ENCODE measurements around the gene AGPAT2.

Gene AGPAT2

DNA sequence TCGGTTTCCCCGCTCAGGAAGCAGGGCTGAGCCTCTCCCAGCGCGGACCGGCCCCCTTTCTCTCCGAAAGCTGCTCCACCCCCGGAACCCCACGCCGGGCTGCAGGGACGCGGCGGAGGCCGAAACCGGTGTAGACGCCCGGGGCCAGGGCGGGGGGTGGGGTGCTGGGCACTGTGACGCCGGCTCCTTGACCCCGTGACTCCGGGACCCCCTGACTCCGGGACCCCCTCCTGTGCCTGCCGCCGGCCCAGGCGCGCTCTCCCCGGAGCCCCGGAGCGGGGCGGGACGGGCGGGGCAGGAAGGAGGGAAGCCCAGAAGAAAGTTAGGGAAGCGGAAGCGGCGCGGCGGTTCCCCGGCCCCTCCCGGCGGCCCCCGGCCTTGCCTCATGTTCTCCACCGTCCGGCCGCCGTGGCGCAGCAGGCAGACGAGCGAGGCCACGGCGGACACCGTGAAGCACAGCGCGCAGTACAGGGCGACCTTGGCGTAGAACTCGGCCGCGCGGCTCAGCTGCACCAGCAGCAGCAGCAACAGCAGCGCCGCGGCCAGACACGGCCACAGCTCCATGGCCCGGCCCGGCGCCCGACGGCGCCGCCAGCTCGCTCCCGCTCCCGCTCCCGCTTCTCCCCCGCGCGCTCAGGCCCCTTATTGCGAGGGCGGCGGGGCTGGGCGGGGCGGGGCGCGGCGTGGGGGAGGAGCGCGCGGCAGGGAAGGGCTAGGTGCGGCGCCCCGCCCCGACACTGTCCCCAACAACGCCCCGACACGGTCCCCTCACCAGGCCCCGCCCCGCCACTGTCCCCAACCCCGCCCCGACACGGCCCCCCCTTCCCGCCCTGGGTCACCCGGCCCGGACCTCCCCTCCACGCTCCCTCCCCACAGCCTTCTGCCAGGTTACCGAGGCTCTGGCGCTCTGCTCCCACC, at the start of gene AGPAT2:
Gene AGPAT2, minus strand, starts transcription at position 664 of the 918 bp plus-strand sequence. Its CDS starts 100 bp downstream, at position 564.
- DNase-seq (ENCODE audit: low read depth), result peak; percentile 82

DNA sequence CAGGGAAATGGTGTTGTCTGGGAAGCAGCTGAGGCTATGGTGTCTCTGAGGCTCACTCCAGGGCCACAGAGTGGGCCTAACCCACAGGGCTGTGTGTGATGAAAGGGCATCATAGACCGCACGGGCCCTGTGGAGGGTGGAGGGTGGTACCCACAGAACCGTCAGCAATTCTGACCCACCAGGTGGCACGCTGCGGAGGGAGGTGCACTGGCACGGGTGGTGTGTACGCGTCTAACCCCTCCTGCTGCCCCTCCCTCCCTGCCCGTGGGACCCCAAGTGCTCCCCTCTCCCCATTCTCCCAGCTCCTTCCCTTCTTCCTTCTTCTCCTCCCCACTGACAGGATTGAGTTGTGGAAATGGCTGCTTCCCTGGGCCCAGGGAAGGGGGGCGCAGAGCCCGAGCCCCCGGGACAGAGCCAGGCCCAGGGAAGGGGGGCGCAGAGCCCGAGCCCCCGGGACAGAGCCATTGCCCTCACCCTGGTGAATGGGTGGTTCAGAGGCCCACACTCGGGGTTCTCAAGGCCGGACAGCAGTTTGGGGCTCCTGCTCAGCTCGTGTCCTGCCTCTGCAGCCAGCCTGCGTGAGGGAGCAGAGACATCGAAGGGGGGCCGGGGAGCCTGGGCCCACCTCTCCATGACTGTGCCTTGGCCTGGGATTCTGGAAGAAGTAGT, 48.7 kb upstream of the AGPAT2 start:
- no peak for TF ChIP-seq CTCF (IDR thresholded peaks at IDR 0.05; ENCODE audit: insufficient read depth, low read depth, low read length, missing control alignments)
- no peak overlapping the region for H3K4me3 ChIP-seq (ENCODE audit: low read depth, low read length)
- DNase-seq (ENCODE audit: low read depth), result no peak

More for the DNA sequence above, at the start of gene AGPAT2:
- peak within 1 kb of the TSS; percentile 89 for H3K4me3 ChIP-seq (ENCODE audit: low read depth, low read length)
- TF ChIP-seq CTCF (IDR thresholded peaks at IDR 0.05; ENCODE audit: insufficient read depth, low read depth, low read length, missing control alignments), result no peak

GRCh38 chr9:136734837-136735496, 47.7 kb upstream of the AGPAT2 start:
- no peak overlapping the region for H3K4me3 ChIP-seq (ENCODE audit: low read depth, low read length)
- no peak for DNase-seq (ENCODE audit: low read depth)
- TF ChIP-seq CTCF (IDR thresholded peaks at IDR 0.05; ENCODE audit: insufficient read depth, low read depth, low read length, missing control alignments), result no peak

DNA sequence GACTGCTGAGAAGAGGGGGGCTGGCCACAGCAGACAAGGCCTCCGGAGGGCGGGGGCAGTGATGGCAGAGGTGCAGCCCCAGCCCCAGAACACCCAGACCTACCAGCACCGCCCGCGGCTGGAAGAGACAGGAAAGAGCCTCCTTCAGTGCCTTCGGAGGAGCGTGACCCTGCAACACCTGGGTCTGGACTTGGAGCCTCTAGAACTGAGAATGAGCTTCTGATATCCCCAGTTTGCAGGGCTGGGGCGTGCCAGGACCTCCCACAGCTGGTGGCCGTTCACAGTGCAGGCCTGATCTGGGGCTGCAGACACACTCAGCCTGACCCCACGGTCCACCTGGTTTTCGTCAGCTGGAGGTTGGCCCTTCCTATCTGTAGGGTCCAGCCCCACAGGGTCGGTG, 46.4 kb upstream of the AGPAT2 start:
- no peak for TF ChIP-seq CTCF (IDR thresholded peaks at IDR 0.05; ENCODE audit: insufficient read depth, low read depth, low read length, missing control alignments)
- no peak for DNase-seq (ENCODE audit: low read depth)
- no peak overlapping the region for H3K4me3 ChIP-seq (ENCODE audit: low read depth, low read length)

GRCh38 chr9:136732444-136733178, 45.4 kb upstream of the AGPAT2 start:
- TF ChIP-seq CTCF (IDR thresholded peaks at IDR 0.05; ENCODE audit: insufficient read depth, low read depth, low read length, missing control alignments), result no peak
- no peak overlapping the region for H3K4me3 ChIP-seq (ENCODE audit: low read depth, low read length)
- no peak for DNase-seq (ENCODE audit: low read depth)

GRCh38 chr9:136729926-136730325, 42.7 kb upstream of the AGPAT2 start:
- no peak for TF ChIP-seq CTCF (IDR thresholded peaks at IDR 0.05; ENCODE audit: insufficient read depth, low read depth, low read length, missing control alignments)
- no peak for DNase-seq (ENCODE audit: low read depth)
- H3K4me3 ChIP-seq (ENCODE audit: low read depth, low read length), result no peak overlapping the region

Measured in GM12865 (cell line).